ENCODE results near the gene OLFML3. TPM values are rescaled to one million over a fixed set of nuclear protein-coding genes. Genes with fewer than 3 reads are reported as not detected.
"Not testable (repeated sequence)": the region's sequence is repeated elsewhere in the genome, so short reads cannot be mapped to it uniquely, and the experiment has no call there.

OLFML3 gene
- total and polyA plus RNA-seq, 2 of the 8 experiments (the other 6 are each of a cell fraction or from before 2014, with no cell fraction given) = 56.0 to 72.3 TPM

DNA sequence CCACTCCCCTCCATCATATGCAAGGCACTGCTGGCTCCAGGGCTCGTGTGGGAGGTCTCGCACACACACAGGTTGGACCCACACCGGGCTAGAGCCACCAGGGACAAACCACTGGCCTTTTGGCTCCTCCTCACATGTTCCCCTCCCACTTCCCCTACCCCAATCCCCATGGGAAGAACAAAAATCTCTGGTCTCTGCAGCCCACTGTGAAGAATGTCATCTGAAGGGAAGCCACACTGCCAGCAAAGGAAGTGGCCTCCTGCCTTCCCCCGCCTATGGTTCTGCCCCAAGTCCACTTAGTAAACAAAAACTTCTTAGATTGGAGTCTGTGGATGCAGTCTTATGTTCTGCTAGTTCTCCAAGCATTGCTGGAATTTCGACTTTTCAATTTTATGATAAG lies 24.2 kb downstream of the OLFML3 start (continued):
- TF ChIP-seq RXRA (IDR thresholded peaks at IDR 0.05; ENCODE audit: insufficient read depth, low read depth, low read length) (no peak), EGR1 (IDR thresholded peaks at IDR 0.05; ENCODE audit: borderline replicate concordance, low read depth, low read length) (no peak), JUND (IDR thresholded peaks at IDR 0.05; ENCODE audit: low read length) (no peak)

DNA sequence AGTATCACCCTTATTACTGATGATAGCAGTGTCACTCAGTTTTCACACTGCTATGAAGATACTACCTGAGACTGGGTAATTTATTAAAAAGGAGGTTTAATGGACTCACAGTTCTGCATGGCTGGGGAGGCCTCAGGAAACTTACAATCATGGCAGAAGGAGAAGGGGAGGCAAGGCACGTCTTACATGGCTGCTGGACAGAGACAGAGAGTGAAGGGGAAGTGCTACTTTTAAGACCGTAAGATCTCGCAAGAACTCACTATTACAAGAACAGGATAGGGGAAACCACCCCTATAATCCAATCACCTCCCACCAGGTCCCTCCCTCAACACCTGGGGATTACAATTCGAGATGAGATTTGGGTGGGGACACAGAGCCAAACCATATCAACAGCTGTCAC lies 27.6 kb downstream of the OLFML3 start:
- H2BK20ac ChIP-seq (ENCODE audit: low read length); H3K23ac ChIP-seq (ENCODE audit: insufficient read length); H2AK5ac ChIP-seq (ENCODE audit: low read depth, low read length); H2BK15ac ChIP-seq (ENCODE audit: low read length); H3K4ac ChIP-seq (replicated peaks; ENCODE audit: insufficient read length, low read depth, low read length); DNase-seq (ENCODE audit: low read depth in 1 of 2, low spot score in 2 of 2); H4K20me1 ChIP-seq (replicated peaks in 1 of 2; ENCODE audit: control insufficient read depth in 1 of 2, insufficient read depth in 2 of 2, low read length in 2 of 2); H3K79me1 ChIP-seq (ENCODE audit: low read depth, low read length); H3K4me3 ChIP-seq (ENCODE audit: extremely low read depth in 1 of 4, insufficient read depth in 2 of 4, low read depth in 3 of 4, low read length in 4 of 4); H3K4me2 ChIP-seq (ENCODE audit: insufficient read depth in 1 of 2, low read depth in 2 of 2, low read length in 2 of 2); H4K91ac ChIP-seq (replicated peaks; ENCODE audit: insufficient read length, low read length); H3K9me3 ChIP-seq (ENCODE audit: insufficient read depth in 2 of 2, low read depth in 1 of 2, low read length in 1 of 2); H2AFZ ChIP-seq (ENCODE audit: low read length); H3K79me2 ChIP-seq (ENCODE audit: control insufficient read depth in 1 of 2, insufficient read depth in 2 of 2, low read length in 2 of 2); H3K18ac ChIP-seq (ENCODE audit: extremely low read depth, low read length); H3K27me3 ChIP-seq (replicated peaks in 1 of 4; ENCODE audit: control insufficient read depth in 3 of 4, extremely low read depth in 1 of 4, insufficient read depth in 3 of 4, low read length in 3 of 4); CTCF ChIA-PET (ENCODE audit: partially characterized antibody); H4K8ac ChIP-seq (ENCODE audit: extremely low read depth, insufficient read depth, low read length); H3K27ac ChIP-seq (ENCODE audit: low read depth, low read length); FAIRE-seq; H4K5ac ChIP-seq (ENCODE audit: insufficient read length, low read depth, low read length); H3K9ac ChIP-seq (replicated peaks in 1 of 4; ENCODE audit: extremely low read depth in 1 of 4, low read depth in 3 of 4, low read length in 3 of 4); H3K36me3 ChIP-seq (ENCODE audit: control insufficient read depth in 2 of 4, insufficient read depth in 4 of 4, low read length in 3 of 4); H2BK5ac ChIP-seq (ENCODE audit: low read depth, low read length); H3K14ac ChIP-seq (ENCODE audit: insufficient read length); H2BK12ac ChIP-seq (ENCODE audit: low read depth, low read length); H3K56ac ChIP-seq (replicated peaks; ENCODE audit: insufficient read length, low read depth, low read length); H3K23me2 ChIP-seq (ENCODE audit: low read depth, low read length); H2BK120ac ChIP-seq (replicated peaks; ENCODE audit: low read depth, low read length): not testable (repeated sequence)
- WGBS, 2 experiments (ENCODE audit: extremely low coverage in 1 of 2, insufficient coverage in 1 of 2, insufficient read length in 1 of 2, insufficient replicate concordance in 2 of 2, low coverage in 1 of 2, low lambda C conversion rate in 2 of 2, missing lambda C conversion rate in 1 of 2) = 85% methylated on average over 4 of the region's 4 CpGs; no CpG with 5 or more reads in 1 of the 2 experiments
- POLR2A ChIA-PET (ENCODE audit: partially characterized antibody) = interaction anchor here (0.6 kb wide), 1 partner anchor 430 kb away, joined by 4 read pairs; no protein-coding TSS in a partner anchor
- peaks cover 6 to 20% (median 16%) of the 10 kb centered on the region in 4 experiments for H3K4me1 ChIP-seq (replicated peaks in 1 of 4; ENCODE audit: control insufficient read depth in 3 of 4, insufficient read depth in 4 of 4, low read length in 3 of 4)

All from H1 (cell line).